Naive thymus-derived CD8-positive, alpha-beta T cell (primary cell): ENCODE measurements around the gene COQ4. TPM values are rescaled to one million over a fixed set of nuclear protein-coding genes. Genes with fewer than 3 reads are reported as not detected.
A peak's percentile ranks its signal among the peaks of the same experiment; 100 is the strongest.

Experiments
- ATAC-seq, 2 donors: fragments of 150-1000 bp; cut with Tn5 transposase in 1 of 2; sonication (Bioruptor Pico), chemical (Tn5 transposase) in 1 of 2; 1 replicate in 1 of 2; 2 replicates in 1 of 2; pipeline ENCODE4 v1.10.0; 2021; ENCODE audit warnings: mild to moderate bottlenecking in 2 of 2, moderate library complexity in 2 of 2
- POLR2A ChIA-PET: fragments of 350-600 bp; sonication (Branson Sonifier 250); formaldehyde crosslinking; loops from one replicate; lab custom pipeline; 2021; ENCODE audit warnings: antibody characterized with exemption; lab: Charles Lee
- DNase-seq, 10 donors: peaks; one replicate each; pipeline versions ENCODE4 v3.0.0 to v3.0.0-alpha.2; 2020 to 2022
- H3K27ac Mint-ChIP-seq, 10 donors: one replicate each; pipeline ENCODE4 v1.8.0; 2020 to 2022; ENCODE audit warnings: mild to moderate bottlenecking in 10 of 10, mixed read lengths in 10 of 10, moderate library complexity in 4 of 10, inconsistent platforms in 1 of 10
- H3K27me3 Mint-ChIP-seq, 5 donors: one replicate each; pipeline ENCODE4 v1.8.0; 2021 to 2022; ENCODE audit warnings: mixed read lengths in 5 of 5
- H3K36me3 Mint-ChIP-seq, 3 donors: one replicate each; pipeline ENCODE4 v1.8.0; 2020 to 2022; ENCODE audit warnings: mixed read lengths in 3 of 3, mild to moderate bottlenecking in 2 of 3, inconsistent platforms in 1 of 3
- H3K4me1 Mint-ChIP-seq, 4 donors: one replicate each; pipeline ENCODE4 v1.8.0; 2021 to 2022; ENCODE audit warnings: mixed read lengths in 4 of 4
- H3K4me3 Mint-ChIP-seq, 10 donors: one replicate each; pipeline ENCODE4 v1.8.0; 2020 to 2022; ENCODE audit warnings: mild to moderate bottlenecking in 10 of 10, mixed read lengths in 10 of 10, moderate library complexity in 6 of 10, inconsistent platforms in 1 of 10
- H3K9me3 Mint-ChIP-seq, 9 donors: one replicate each; pipeline ENCODE4 v1.8.0; 2020 to 2022; ENCODE audit warnings: mixed read lengths in 9 of 9, mild to moderate bottlenecking in 3 of 9, inconsistent platforms in 1 of 9, moderate library complexity in 1 of 9
- polyA plus RNA-seq, 3 donors: library from polyadenylated mRNA; unstranded; fragments of 300-500 nt; fragmentation: Illumina TruSeq; gene quantifications; one replicate each; pipeline ENCODE4 v1.2.3, GENCODE V29; 2021
- total RNA-seq, 8 experiments: library from RNA in 2 of 8; stranded (reverse) in 2 of 8; gene quantifications; one replicate each; pipeline ENCODE4 v1.2.3 and lab custom pipeline; 2021 to 2026

Gene COQ4
- total and polyA plus RNA-seq, 5 experiments from 2014 or later: 26.4 to 46.5 (median 43.4) TPM

DNA sequence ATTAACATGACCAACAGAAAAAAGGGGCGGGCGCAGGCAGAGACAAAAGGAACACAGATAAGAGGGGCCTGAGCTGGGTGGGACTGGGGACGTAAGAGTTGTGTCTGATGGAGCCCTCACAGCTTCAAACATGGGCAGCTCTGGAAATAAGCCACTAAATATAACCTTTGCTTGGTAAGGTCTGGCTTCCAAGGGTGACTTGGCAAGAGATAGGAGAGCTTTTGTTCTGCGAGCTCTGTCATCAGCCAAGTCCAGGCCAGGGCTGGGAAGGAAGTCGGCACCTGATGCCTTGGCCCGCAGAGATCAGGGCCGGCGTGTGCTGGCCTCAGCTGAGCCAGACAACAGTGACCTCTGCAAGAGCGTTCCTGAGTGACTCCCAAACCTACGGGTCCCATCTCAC, 12.2 kb upstream of the COQ4 start:
- H3K4me1 Mint-ChIP-seq: no peaks in the 10 kb centered on the region
- no peak overlapping the region for H3K4me3 Mint-ChIP-seq
- ATAC-seq (no peak), DNase-seq (no peak)
- H3K27ac Mint-ChIP-seq: no peak overlapping the region
- no peaks in the 10 kb centered on the region for H3K9me3 Mint-ChIP-seq
- H3K27me3 Mint-ChIP-seq: no peaks in the 10 kb centered on the region
- H3K36me3 Mint-ChIP-seq: peaks cover 0 to 64% (median 7%) of the 10 kb centered on the region in 3 donors
- POLR2A ChIA-PET: no interaction called here

DNA sequence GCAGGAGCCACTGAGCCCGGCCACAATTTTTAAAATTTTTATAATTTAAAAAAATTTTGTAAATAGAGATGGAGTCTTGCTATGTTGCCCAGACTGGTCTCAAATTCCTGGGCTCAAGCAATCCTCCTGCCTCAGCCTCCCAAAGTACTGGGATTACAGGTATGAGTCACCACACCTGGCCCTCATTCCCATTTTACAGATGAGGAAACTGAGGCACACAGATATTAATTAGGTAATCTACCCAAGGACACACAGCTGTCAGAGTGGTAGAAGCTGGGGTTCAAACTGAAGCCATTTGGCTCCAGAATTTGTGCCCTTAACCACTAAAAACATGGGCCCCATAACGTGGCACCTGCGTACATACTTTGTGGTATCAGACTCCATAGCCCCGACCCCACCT, 7.9 kb upstream of the COQ4 start:
- Mint-ChIP-seq H3K27ac (peak overlapping the region in 1 of 10 donors; percentile 83), H3K36me3 (peaks cover 0 to 70% (median 5%) of the 10 kb centered on the region in 3 donors), H3K9me3 (no peaks in the 10 kb centered on the region), H3K4me1 (peaks cover 0 to 2% (median 0%) of the 10 kb centered on the region in 4 donors), H3K4me3 (no peak overlapping the region), H3K27me3 (no peaks in the 10 kb centered on the region)
- ATAC-seq (no peak), DNase-seq (no peak)
- POLR2A ChIA-PET: no interaction called here

DNA sequence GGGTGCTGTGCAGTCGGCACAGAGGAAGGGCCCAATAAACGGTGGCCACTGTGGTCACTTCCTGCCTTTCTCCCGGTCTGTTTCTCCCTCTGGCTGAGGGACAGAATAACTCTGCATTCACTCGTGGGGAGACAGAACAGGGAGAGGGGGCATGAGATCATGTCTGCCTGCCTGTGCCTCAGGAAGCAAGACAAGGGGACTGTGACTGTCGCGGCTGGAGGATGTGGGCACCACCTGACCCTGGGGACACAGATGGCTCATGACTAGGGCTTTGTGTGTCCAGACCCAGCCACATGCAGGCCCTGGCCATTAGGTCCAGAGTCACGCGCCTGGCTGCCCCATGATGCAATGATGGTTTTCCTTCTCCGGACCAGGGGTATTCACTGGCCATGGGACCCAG, 6.2 kb upstream of the COQ4 start:
- H3K27ac Mint-ChIP-seq: peak overlapping the region in 1 of 10 donors; percentile 43
- DNase-seq (no peak), ATAC-seq (no peak)
- no peaks in the 10 kb centered on the region for H3K27me3 Mint-ChIP-seq
- H3K9me3 Mint-ChIP-seq: no peaks in the 10 kb centered on the region
- POLR2A ChIA-PET: no interaction called here
- no peak overlapping the region for H3K4me3 Mint-ChIP-seq
- H3K4me1 Mint-ChIP-seq: peaks cover 0 to 5% (median under 1%) of the 10 kb centered on the region in 4 donors
- peaks cover 0 to 59% (median 0%) of the 10 kb centered on the region in 3 donors for H3K36me3 Mint-ChIP-seq

DNA sequence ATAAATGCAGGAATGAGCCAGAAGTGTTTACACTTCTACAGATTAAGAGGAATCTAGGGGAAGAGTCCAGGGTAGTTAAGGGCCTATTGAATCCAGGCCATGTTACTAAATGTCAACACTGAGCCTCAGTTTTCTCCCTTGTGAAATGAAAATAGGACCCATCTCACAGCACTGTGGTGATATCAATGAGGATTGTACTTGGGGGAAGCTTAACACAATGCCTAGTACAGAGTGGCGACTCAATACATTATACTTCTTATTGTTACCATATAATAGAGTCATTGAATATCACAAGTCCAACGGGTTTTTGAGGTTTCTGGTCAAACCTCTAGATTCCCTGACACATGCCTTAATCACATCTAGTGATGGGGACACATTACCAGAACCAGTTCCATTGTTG, 5.0 kb upstream of the COQ4 start:
- Mint-ChIP-seq H3K4me1 (peaks cover 4 to 15% (median 11%) of the 10 kb centered on the region in 4 donors), H3K27ac (peak overlapping the region in 1 of 10 donors; percentile 78), H3K4me3 (no peak overlapping the region), H3K27me3 (peaks cover 0 to 3% (median 0%) of the 10 kb centered on the region in 5 donors), H3K9me3 (no peaks in the 10 kb centered on the region), H3K36me3 (peaks cover 0 to 51% (median 0%) of the 10 kb centered on the region in 3 donors)
- no peak for ATAC-seq
- DNase-seq: no peak
- POLR2A ChIA-PET: no interaction called here

DNA sequence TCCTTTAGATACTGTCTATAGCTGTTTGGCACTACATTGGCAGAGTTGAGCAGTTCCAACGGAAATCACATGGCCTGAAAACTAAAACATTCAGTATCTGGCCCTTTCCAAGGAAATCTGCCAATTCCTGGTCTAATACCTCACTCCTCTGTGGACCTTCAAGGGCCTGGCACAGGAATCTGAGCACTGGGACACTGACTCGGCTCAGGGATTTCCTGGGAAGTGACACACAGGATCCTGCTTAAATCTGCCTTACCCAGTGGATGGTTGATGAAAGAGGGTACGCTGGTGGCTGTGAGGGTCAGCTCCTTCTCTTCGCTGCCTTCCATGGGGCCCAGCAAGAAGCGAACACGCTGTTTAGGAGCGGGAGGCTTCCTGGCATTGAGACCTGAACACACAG, 1.3 kb upstream of the COQ4 start:
- peaks cover 6 to 41% (median 33%) of the 10 kb centered on the region in 4 donors for H3K4me1 Mint-ChIP-seq
- POLR2A ChIA-PET: interaction anchor here (1.4 kb wide), 1 partner anchor 46 kb away, joined by 6 read pairs; the partner anchor contains the start of genes GOLGA2 and SWI5
- peaks cover 0 to 4% (median 0%) of the 10 kb centered on the region in 5 donors for H3K27me3 Mint-ChIP-seq
- peak overlapping the region; percentile 92 to 99 (median 96) for H3K4me3 Mint-ChIP-seq
- DNase-seq (no peak), ATAC-seq (no peak)
- peaks cover 0 to 32% (median 0%) of the 10 kb centered on the region in 3 donors for H3K36me3 Mint-ChIP-seq
- peak overlapping the region in 4 of 10 donors; percentile 98 to 99 (median 98) for H3K27ac Mint-ChIP-seq
- H3K9me3 Mint-ChIP-seq: no peaks in the 10 kb centered on the region

DNA sequence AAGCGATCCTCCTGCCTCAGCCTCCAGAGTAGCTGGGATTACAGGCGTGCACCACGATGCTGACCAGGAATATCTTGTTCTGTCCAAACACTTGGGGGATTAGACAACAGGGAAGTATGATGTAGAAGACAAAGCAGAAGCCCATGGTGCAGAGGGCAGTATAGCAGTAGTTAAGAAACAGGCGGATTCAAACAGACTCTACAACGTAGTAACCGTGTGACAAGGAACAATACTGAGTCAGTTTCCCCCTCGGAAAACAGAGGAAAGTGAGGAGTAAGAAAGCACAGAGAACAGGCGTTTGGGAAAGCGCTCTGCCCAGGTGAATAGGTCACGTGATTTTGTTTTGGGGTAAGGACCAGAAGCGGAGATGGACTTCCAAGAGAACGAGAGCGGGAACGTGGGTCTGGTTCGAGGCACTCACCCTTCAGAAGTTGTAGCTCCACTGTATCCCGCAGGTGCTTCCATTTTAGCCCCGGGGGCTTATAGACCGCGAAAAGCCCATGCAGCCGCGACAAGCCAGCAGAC, 698 bp upstream of the COQ4 start:
- Mint-ChIP-seq H3K27me3 (peaks cover 0 to 4% (median 0%) of the 10 kb centered on the region in 5 donors), H3K27ac (peak overlapping the region; percentile 95 to 100 (median 98)), H3K9me3 (no peaks in the 10 kb centered on the region), H3K36me3 (peaks cover 0 to 27% (median 0%) of the 10 kb centered on the region in 3 donors), H3K4me3 (peak overlapping the region; percentile 92 to 99 (median 96)), H3K4me1 (peaks cover 6 to 41% (median 33%) of the 10 kb centered on the region in 4 donors)
- no peak for DNase-seq
- POLR2A ChIA-PET: interaction anchor here (1.4 kb wide), 1 partner anchor 46 kb away, joined by 6 read pairs; the partner anchor contains the start of genes GOLGA2 and SWI5
- ATAC-seq: no peak

DNA sequence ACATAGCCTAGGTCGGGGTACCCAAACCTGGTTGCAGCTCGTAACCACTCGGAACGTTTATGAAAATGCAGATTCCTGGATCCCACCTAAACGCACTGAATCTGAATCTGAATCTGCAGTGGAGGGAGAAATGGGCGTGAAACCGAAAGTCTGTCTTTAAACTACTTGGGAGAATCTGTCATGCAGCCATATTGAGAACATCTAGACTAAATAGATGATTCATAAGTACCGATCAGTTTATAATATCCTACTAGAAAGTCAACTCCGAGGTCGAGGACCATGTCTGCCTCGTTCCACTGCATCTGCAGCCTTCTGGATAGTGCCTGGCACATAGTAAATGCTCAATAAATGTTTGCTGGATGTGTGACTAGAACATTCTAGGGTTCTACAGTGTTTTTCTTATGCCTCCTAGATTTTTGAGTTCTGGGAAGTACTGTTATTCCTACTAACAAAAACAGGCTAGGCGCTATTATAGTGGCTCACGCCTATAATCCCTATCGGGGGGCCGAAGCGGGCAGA, 632 bp downstream of the COQ4 start:
- H3K36me3 Mint-ChIP-seq: peaks cover 0 to 24% (median 0%) of the 10 kb centered on the region in 3 donors
- ATAC-seq (no peak), DNase-seq (no peak)
- POLR2A ChIA-PET: no interaction called here
- H3K4me1 Mint-ChIP-seq: peaks cover 6 to 42% (median 32%) of the 10 kb centered on the region in 4 donors
- H3K27me3 Mint-ChIP-seq: peaks cover 0 to 4% (median 0%) of the 10 kb centered on the region in 5 donors
- H3K4me3 Mint-ChIP-seq: peak overlapping the region; percentile 92 to 99 (median 96)
- no peaks in the 10 kb centered on the region for H3K9me3 Mint-ChIP-seq
- peak overlapping the region; percentile 87 to 100 (median 98) for H3K27ac Mint-ChIP-seq

DNA sequence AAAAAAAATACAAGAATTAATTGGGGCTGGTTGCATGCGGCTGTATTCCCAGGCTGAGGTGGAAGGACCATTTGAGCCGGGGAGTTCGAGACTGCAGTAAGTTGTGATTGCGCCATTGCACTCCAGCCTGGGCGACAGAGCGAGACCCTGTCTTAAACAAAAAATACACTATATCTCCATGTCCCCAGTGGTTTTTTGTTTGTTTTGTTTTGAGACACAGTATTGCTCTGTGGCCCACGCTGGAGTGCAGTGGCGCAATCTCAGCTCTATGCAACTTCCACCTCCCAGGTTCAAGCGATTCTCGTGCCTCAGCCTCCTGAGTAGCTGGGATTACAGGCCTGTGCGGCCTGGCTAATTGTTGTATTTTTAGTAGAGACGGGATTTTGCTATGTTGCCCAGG, 1.2 kb downstream of the COQ4 start:
- Mint-ChIP-seq H3K36me3 (peaks cover 0 to 21% (median 0%) of the 10 kb centered on the region in 3 donors), H3K9me3 (no peaks in the 10 kb centered on the region), H3K4me1 (peaks cover 6 to 42% (median 32%) of the 10 kb centered on the region in 4 donors), H3K27me3 (peaks cover 0 to 4% (median 0%) of the 10 kb centered on the region in 5 donors), H3K4me3 (peak overlapping the region; percentile 92 to 99 (median 96)), H3K27ac (peak overlapping the region in 7 of 10 donors; percentile 41 to 99 (median 98))
- DNase-seq (no peak), ATAC-seq (no peak)
- POLR2A ChIA-PET: no interaction called here

DNA sequence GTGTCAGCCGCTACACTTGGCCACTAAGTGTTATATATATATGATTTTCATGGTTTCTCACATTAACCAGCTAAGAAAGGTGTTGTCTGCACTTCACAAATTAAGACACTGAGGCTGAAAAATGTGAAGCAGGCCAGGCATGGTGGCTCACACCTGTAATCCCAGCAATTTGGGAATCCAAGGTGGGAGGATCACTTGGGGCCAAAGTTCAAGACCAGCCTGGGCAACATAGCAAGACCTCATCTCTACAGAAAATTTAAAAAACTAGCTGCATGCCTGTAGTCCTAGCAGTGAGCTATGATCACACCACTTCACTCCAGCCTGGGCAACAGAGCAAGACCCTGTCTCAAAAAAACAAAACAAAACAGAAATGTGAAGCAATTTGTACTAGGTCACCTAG, 1.8 kb downstream of the COQ4 start:
- DNase-seq (no peak), ATAC-seq (no peak)
- H3K4me1 Mint-ChIP-seq: peaks cover 6 to 42% (median 32%) of the 10 kb centered on the region in 4 donors
- POLR2A ChIA-PET: interaction anchor here (1.1 kb wide), 1 partner anchor 47 kb away, joined by 4 read pairs; the partner anchor contains the start of gene URM1
- no peaks in the 10 kb centered on the region for H3K9me3 Mint-ChIP-seq
- H3K4me3 Mint-ChIP-seq: peak overlapping the region; percentile 4 to 99 (median 72)
- H3K36me3 Mint-ChIP-seq: peaks cover 0 to 22% (median 0%) of the 10 kb centered on the region in 3 donors
- peaks cover 0 to 4% (median 0%) of the 10 kb centered on the region in 5 donors for H3K27me3 Mint-ChIP-seq
- peak overlapping the region in 6 of 10 donors; percentile 28 to 99 (median 55) for H3K27ac Mint-ChIP-seq

DNA sequence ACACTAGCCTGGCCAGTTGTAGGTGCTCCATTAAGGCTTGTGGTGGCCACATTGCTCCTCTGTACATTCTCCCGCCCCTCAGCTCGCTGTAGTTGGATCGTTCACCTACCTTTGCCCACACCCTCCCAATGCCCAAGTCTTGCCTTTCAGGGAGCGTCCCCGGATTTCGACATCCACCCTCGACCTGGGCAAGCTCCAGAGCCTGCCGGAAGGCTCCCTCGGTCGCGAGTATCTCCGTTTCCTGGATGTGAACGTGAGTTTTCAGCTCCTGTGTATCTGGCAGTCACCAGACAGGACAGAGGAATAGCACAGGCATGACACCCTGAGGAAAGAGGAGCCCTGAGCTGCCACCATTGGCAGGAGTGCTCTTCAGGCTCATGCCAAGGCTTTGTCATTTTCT, 3.0 kb downstream of the COQ4 start:
- Mint-ChIP-seq H3K27me3 (peaks cover 0 to 4% (median 0%) of the 10 kb centered on the region in 5 donors), H3K36me3 (peaks cover 0 to 22% (median 0%) of the 10 kb centered on the region in 3 donors), H3K4me1 (peaks cover 6 to 40% (median 32%) of the 10 kb centered on the region in 4 donors), H3K9me3 (no peaks in the 10 kb centered on the region), H3K4me3 (peak overlapping the region in 3 of 10 donors; percentile 1 to 30 (median 26)), H3K27ac (no peak overlapping the region)
- POLR2A ChIA-PET: interaction anchor here (1.1 kb wide), 1 partner anchor 45 kb away, joined by 4 read pairs; the partner anchor contains the start of gene URM1
- ATAC-seq: no peak
- DNase-seq: no peak

DNA sequence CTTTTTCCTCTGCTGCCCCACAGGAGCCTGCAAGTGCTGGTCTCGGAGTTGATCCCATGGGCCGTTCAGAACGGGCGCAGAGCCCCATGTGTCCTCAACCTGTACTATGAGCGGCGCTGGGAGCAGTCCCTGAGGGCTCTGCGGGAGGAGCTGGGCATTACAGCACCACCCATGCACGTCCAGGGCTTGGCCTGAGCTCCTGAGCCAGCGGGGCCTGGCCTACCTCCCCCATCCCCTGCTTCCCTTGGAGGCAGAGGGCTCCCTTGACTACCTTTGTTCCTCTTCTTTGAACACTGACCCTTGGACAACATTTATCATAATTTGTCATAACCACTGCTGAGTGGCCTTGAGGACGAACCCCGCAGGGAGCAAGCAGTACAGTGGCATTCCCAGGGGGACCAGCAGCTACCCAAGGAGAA, 10.8 kb downstream of the COQ4 start:
- ATAC-seq (no peak), DNase-seq (no peak)
- H3K27me3 Mint-ChIP-seq: no peaks in the 10 kb centered on the region
- H3K9me3 Mint-ChIP-seq: no peaks in the 10 kb centered on the region
- no peaks in the 10 kb centered on the region for H3K4me1 Mint-ChIP-seq
- peak overlapping the region in 1 of 10 donors; percentile 33 for H3K27ac Mint-ChIP-seq
- POLR2A ChIA-PET: no interaction called here
- peaks cover 0 to 9% (median 2%) of the 10 kb centered on the region in 3 donors for H3K36me3 Mint-ChIP-seq
- no peak overlapping the region for H3K4me3 Mint-ChIP-seq

DNA sequence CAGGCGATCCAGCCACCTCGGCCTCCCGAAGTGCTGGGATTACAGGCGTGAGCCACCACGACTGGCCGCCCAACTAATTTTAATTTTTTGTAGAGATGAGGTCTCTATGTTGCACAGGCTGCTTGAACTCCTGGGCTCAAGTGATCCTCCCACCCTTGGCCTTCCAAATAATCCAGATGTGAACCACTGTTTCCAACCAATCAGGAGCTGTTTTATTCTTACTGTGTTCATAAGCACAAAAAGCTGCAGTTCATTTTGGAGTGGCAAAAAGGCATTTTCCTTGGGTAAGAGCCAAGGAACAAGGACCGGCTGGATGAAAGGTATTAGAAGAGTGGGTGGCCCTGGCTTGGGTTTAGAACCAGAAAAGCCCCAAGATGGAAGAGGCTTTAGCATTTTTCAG, 12.5 kb downstream of the COQ4 start:
- POLR2A ChIA-PET: no interaction called here
- Mint-ChIP-seq H3K4me1 (peaks cover 0 to 4% (median 2%) of the 10 kb centered on the region in 4 donors), H3K27ac (peak overlapping the region in 1 of 10 donors; percentile 9), H3K9me3 (no peaks in the 10 kb centered on the region), H3K27me3 (no peaks in the 10 kb centered on the region), H3K36me3 (peaks cover 0 to 3% (median 2%) of the 10 kb centered on the region in 3 donors), H3K4me3 (no peak overlapping the region)
- ATAC-seq: no peak
- DNase-seq: no peak

DNA sequence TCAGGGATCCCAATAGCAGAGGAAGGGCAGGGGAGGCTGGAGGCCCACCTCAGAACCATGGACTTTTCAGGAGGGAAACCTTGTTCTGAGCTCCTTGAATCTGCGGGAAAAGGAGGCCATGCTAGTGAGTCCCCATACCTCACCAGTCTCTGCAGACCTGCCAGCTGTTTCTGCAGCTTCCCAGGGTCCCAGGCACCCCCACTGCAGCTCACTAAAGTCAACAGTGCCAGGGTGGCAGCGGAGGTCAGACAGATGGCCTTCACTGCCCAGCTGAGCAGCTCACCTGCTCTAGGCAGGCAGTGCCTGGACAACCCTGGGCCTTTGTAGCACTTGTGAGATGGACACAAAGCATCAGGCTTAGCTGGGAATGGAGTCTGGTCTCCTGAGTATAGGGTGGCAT, 13.3 kb downstream of the COQ4 start:
- Mint-ChIP-seq H3K4me3 (no peak overlapping the region), H3K36me3 (peaks cover 0 to 2% (median 2%) of the 10 kb centered on the region in 3 donors), H3K4me1 (peaks cover 0 to 4% (median 2%) of the 10 kb centered on the region in 4 donors), H3K27ac (peak overlapping the region in 1 of 10 donors; percentile 61), H3K27me3 (no peaks in the 10 kb centered on the region), H3K9me3 (no peaks in the 10 kb centered on the region)
- no peak for DNase-seq
- POLR2A ChIA-PET: interaction anchor here (0.9 to 1.2 kb wide), 2 partner anchors 14 to 35 kb away, joined by 3 to 5 read pairs; partner anchors contain the start of gene URM1
- no peak for ATAC-seq
